Liver (tissue), 9 donors: ENCODE results near the gene OR8B12. TPM values are rescaled to one million over a fixed set of nuclear protein-coding genes. Genes with fewer than 3 reads are reported as not detected.

ENCODE experiments used
- DNase-seq: peaks from one replicate; pipeline ENCODE4 v3.0.0-alpha.2; 2017; ENCODE audit warnings: low spot score
- H3K27ac ChIP-seq, 2 donors: one replicate each; pipeline ENCODE4 v1.7.0; 2013; ENCODE audit warnings: inconsistent platforms in 2 of 2, low read length in 2 of 2, control low read depth in 1 of 2, low read depth in 1 of 2, mild to moderate bottlenecking in 1 of 2
- H3K27me3 ChIP-seq, 4 donors: one replicate each; pipeline versions ENCODE4 v1.6.1 to v1.7.0; 2013; ENCODE audit warnings: low read length in 3 of 4, inconsistent platforms in 1 of 4, mild to moderate bottlenecking in 1 of 4, moderate library complexity in 1 of 4; ENCODE audit not compliant: control insufficient read depth in 4 of 4, insufficient read depth in 4 of 4
- H3K36me3 ChIP-seq, 4 donors: one replicate each; pipeline versions ENCODE4 v1.6.1 to v1.7.0; 2013; ENCODE audit warnings: low read length in 3 of 4, mild to moderate bottlenecking in 3 of 4, low read depth in 1 of 4, moderate library complexity in 1 of 4; ENCODE audit not compliant: control insufficient read depth in 4 of 4, insufficient read depth in 3 of 4
- H3K4me1 ChIP-seq, 4 donors: one replicate each; pipeline versions ENCODE4 v1.6.1 to v1.7.0; 2013; ENCODE audit warnings: low read length in 3 of 4, mild to moderate bottlenecking in 3 of 4, moderate library complexity in 1 of 4; ENCODE audit not compliant: control insufficient read depth in 4 of 4, insufficient read depth in 4 of 4
- H3K4me3 ChIP-seq, 3 donors: one replicate each; pipeline versions ENCODE4 v1.6.1 to v1.7.0; 2013; ENCODE audit warnings: low read length in 3 of 3, control low read depth in 1 of 3, low read depth in 1 of 3, mild to moderate bottlenecking in 1 of 3
- H3K9ac ChIP-seq, 2 donors: one replicate each; pipeline ENCODE4 v1.7.0; 2013; ENCODE audit warnings: low read length in 2 of 2, mild to moderate bottlenecking in 2 of 2, moderate library complexity in 2 of 2, control low read depth in 1 of 2, low read depth in 1 of 2
- H3K9me3 ChIP-seq, 4 donors: one replicate each; pipeline versions ENCODE4 v1.6.1 to v1.7.0; 2013; ENCODE audit warnings: low read length in 3 of 4; ENCODE audit not compliant: control insufficient read depth in 4 of 4
- ATF3 ChIP-seq: IDR thresholded peaks from 2 replicates; pipeline ENCODE4 v1.6.1; 2016; ENCODE audit warnings: antibody characterized with exemption
- CTCF ChIP-seq: fragments of 150-350 bp; IDR thresholded peaks from 2 replicates; pipeline ENCODE4 v1.5.1; 2017; ENCODE audit warnings: improper control_type of control experiment, low read depth, low read length; ENCODE audit not compliant: missing input control
- EGR1 ChIP-seq, 2 donors: IDR thresholded peaks; 2 replicates each; pipeline ENCODE4 v1.6.1; 2016 to 2018; ENCODE audit warnings: antibody characterized with exemption in 2 of 2, low read depth in 2 of 2
- FOXA1 ChIP-seq: IDR thresholded peaks from 2 replicates; pipeline ENCODE4 v1.6.1; 2016; ENCODE audit warnings: antibody characterized with exemption
- FOXA2 ChIP-seq: IDR thresholded peaks from 2 replicates; pipeline ENCODE4 v1.6.1; 2016; ENCODE audit warnings: antibody characterized with exemption
- GABPA ChIP-seq, 2 donors: IDR thresholded peaks in 1 of 2; conservative IDR thresholded peaks in 1 of 2; 2 replicates each; pipeline ENCODE4 v1.6.1; 2016; ENCODE audit warnings: antibody characterized with exemption in 2 of 2, mild to moderate bottlenecking in 1 of 2, moderate library complexity in 1 of 2
- JUND ChIP-seq, 2 donors: IDR thresholded peaks; 2 replicates each; pipeline ENCODE4 v1.6.1; 2016; ENCODE audit warnings: antibody characterized with exemption in 2 of 2
- NR2F2 ChIP-seq: IDR thresholded peaks from 2 replicates; pipeline ENCODE4 v1.6.1; 2016; ENCODE audit warnings: antibody characterized with exemption
- RAD21 ChIP-seq, 2 donors: IDR thresholded peaks; 2 replicates each; pipeline ENCODE4 v1.6.1; 2016; ENCODE audit warnings: antibody characterized with exemption in 2 of 2, mild to moderate bottlenecking in 2 of 2
- REST ChIP-seq: IDR thresholded peaks from 2 replicates; pipeline ENCODE4 v1.6.1; 2016; ENCODE audit warnings: antibody characterized with exemption, mild to moderate bottlenecking
- RXRA ChIP-seq, 2 donors: IDR thresholded peaks; 2 replicates each; pipeline ENCODE4 v1.6.1; 2017 to 2018; ENCODE audit warnings: antibody characterized with exemption in 2 of 2, mild to moderate bottlenecking in 1 of 2
- SP1 ChIP-seq: IDR thresholded peaks from 2 replicates; pipeline ENCODE4 v1.6.1; 2018; ENCODE audit warnings: antibody characterized with exemption, mild to moderate bottlenecking
- TAF1 ChIP-seq: conservative IDR thresholded peaks from 2 replicates; pipeline ENCODE4 v1.6.1; 2016; ENCODE audit warnings: antibody characterized with exemption, mild to moderate bottlenecking
- ZBTB33 ChIP-seq: IDR thresholded peaks from 2 replicates; pipeline ENCODE4 v1.6.1; 2016; ENCODE audit warnings: antibody characterized with exemption
- WGBS: extraction: QIAGEN DNeasy Blood & Tissue Kit; methylation state at CpG from one replicate; pipeline ENCODE4 v1.1.7; 2013; 5-methylcytosine and 5-hydroxymethylcytosine counted together
- polyA plus RNA-seq, 2 donors: library from polyadenylated mRNA; stranded (reverse) in 1 of 2; unstranded in 1 of 2; fragments of 200-250 nt in 1 of 2; fragments of >200 nt in 1 of 2; fragmentation: Nextera tagmentation in 1 of 2; extraction: Ambion mirVana in 1 of 2; gene quantifications; one replicate each; pipeline versions ENCODE4 v1.2.1 to v1.2.3, GENCODE V29; 2013 to 2015
- total RNA-seq, 2 donors: library from RNA; depleted of rRNA; stranded (reverse); fragments of >200 nt; gene quantifications; one replicate each; pipeline ENCODE4 v1.2.3, GENCODE V29; 2014
- donor health status: healthy.
- donor health status: healthy.
- donor health status: healthy.
- donor health status: healthy.
- donor health status: healthy.

The OR8B12 gene
- total and polyA plus RNA-seq, 4 donors = not detected

GRCh38 chr11:124583781-124584180 lies 40.3 kb upstream of the OR8B12 start:
- no peak for TF ChIP-seq FOXA1
- no peak for TF ChIP-seq EGR1 (IDR thresholded peaks at IDR 0.05; ENCODE audit: low read depth in 2 of 2)
- H3K9me3 ChIP-seq = no peaks in the 10 kb centered on the region
- no peaks in the 10 kb centered on the region for H3K36me3 ChIP-seq
- H3K9ac ChIP-seq = no peak overlapping the region
- no peak overlapping the region for H3K27ac ChIP-seq
- H3K4me1 ChIP-seq = no peaks in the 10 kb centered on the region
- H3K4me3 ChIP-seq = no peak overlapping the region
- 57% methylated on average over 8 of the region's 8 CpGs for WGBS
- no peaks in the 10 kb centered on the region for H3K27me3 ChIP-seq
- no peak for DNase-seq

- DNase-seq = no peak
- no peaks in the 10 kb centered on the region for H3K27me3 ChIP-seq
- WGBS = 83% methylated on average over 2 of the region's 2 CpGs
These were observed 39.1 kb upstream of the OR8B12 start for GRCh38 chr11:124582565-124582964.

More at GRCh38 chr11:124582565-124582964, 39.1 kb upstream of the OR8B12 start:
- TF ChIP-seq NR2F2 (no peak), FOXA2 (no peak), RXRA (IDR thresholded peaks at IDR 0.05) (no peak), JUND (IDR thresholded peaks at IDR 0.05) (no peak), EGR1 (IDR thresholded peaks at IDR 0.05; ENCODE audit: low read depth in 2 of 2) (no peak), TAF1 (no peak), SP1 (no peak), CTCF (no peak), ATF3 (no peak), ZBTB33 (no peak), FOXA1 (no peak), RAD21 (IDR thresholded peaks at IDR 0.05) (no peak), GABPA (IDR thresholded peaks at IDR 0.05 in 1 of 2, conservative IDR thresholded peaks at IDR 0.05 in 1 of 2) (no peak), REST (no peak)
- Histone ChIP-seq H3K4me1 (no peaks in the 10 kb centered on the region), H3K4me3 (no peak overlapping the region), H3K9me3 (no peaks in the 10 kb centered on the region), H3K27ac (no peak overlapping the region), H3K9ac (no peak overlapping the region), H3K36me3 (no peaks in the 10 kb centered on the region)
